Dendritic cell treated with granulocyte-macrophage colony-stimulating factor and Interleukin-4, amounts not matched to agents 40 ng/mL and 50 ng/mL, for 4 days (primary cell): ENCODE measurements around the gene UBL4B.

Experiments used
- H3K27ac Mint-ChIP-seq: one replicate; pipeline ENCODE4 v1.8.0; 2022; ENCODE audit warnings: mild to moderate bottlenecking, mixed read lengths
- H3K27me3 Mint-ChIP-seq: one replicate; pipeline ENCODE4 v1.8.0; 2022; ENCODE audit warnings: mild to moderate bottlenecking, mixed read lengths
- H3K36me3 Mint-ChIP-seq: one replicate; pipeline ENCODE4 v1.8.0; 2022; ENCODE audit warnings: low read depth, mixed read lengths
- H3K4me1 Mint-ChIP-seq: one replicate; pipeline ENCODE4 v1.8.0; 2022; ENCODE audit warnings: low read depth, mixed read lengths
- H3K4me3 Mint-ChIP-seq: one replicate; pipeline ENCODE4 v1.8.0; 2022; ENCODE audit warnings: mild to moderate bottlenecking, moderate library complexity, mixed read lengths
- H3K9me3 Mint-ChIP-seq: one replicate; pipeline ENCODE4 v1.8.0; 2022; ENCODE audit warnings: mixed read lengths
- intact Hi-C: fragments of 100-400 bp; cut with micrococcal nuclease; formaldehyde crosslinking; loops from one replicate; pipeline ENCODE4 v1.15.0; 2022

Gene UBL4B

DNA sequence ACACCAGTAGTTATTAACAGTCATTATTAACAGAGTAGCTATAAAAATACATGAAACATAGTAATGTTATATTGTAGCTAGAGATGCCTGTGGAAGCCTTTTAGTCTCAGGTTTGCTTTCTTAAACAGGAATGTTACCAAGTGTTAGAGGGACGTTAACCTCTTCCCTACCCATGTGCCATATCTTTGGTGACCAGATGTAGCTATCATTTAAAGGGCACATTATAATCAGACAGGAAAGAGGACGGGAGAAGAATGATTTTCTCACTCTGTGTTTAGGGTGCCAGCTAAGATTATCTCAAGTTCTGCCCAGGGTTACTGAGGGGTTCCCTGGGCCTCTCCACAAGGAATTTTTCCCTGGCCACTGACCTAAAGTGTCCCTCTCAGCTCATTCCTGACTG lies 20.9 kb upstream of the UBL4B start:
- Mint-ChIP-seq H3K36me3 (no peaks in the 10 kb centered on the region), H3K4me3 (no peak overlapping the region), H3K27me3 (peaks cover 35% of the 10 kb centered on the region), H3K27ac (no peak overlapping the region), H3K4me1 (peaks cover 4% of the 10 kb centered on the region), H3K9me3 (no peaks in the 10 kb centered on the region)
- intact Hi-C loops: no loop called here

DNA sequence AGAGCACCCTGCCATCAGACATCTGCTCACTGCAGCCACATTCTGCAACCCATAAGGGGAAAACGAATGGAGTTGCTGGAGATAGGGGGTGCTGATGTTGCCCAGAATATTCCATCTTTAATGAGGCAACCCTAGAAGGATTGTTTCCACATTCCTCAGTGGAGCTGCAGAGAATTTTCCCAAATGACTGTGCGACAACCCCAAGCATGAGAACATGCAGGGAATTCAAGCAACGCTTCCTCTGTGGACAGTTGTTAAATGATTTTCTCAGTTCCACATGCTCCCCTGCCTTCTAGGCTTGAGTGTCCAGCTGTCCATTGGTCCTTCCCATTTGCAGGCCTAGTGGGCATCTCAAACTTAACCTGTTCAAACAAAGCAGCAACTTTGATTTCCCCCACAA lies 20.5 kb upstream of the UBL4B start:
- Mint-ChIP-seq H3K27ac (no peak overlapping the region), H3K9me3 (no peaks in the 10 kb centered on the region), H3K4me1 (peaks cover under 1% of the 10 kb centered on the region), H3K4me3 (no peak overlapping the region), H3K27me3 (peaks cover 31% of the 10 kb centered on the region), H3K36me3 (no peaks in the 10 kb centered on the region)
- intact Hi-C loops: no loop called here

DNA sequence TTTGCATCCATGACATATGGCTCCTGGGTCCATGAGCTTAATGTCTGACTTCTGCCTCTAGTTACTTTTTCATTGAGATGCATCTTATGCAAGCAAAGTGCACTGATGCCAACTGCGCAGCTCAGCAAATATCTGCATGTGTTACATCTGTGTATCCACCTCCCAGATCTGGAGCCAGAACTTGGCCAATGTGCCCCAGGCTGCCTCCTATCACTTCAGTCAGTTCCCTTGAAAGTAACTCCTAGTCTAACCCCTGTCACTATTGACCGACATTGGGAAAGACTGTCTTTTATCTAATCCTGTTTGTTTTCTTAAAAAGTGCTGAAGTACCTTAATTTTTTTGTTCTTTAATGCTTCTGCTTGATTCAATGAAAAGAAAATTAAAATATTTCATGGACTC lies 19.3 kb upstream of the UBL4B start:
- intact Hi-C loops: no loop called here

DNA sequence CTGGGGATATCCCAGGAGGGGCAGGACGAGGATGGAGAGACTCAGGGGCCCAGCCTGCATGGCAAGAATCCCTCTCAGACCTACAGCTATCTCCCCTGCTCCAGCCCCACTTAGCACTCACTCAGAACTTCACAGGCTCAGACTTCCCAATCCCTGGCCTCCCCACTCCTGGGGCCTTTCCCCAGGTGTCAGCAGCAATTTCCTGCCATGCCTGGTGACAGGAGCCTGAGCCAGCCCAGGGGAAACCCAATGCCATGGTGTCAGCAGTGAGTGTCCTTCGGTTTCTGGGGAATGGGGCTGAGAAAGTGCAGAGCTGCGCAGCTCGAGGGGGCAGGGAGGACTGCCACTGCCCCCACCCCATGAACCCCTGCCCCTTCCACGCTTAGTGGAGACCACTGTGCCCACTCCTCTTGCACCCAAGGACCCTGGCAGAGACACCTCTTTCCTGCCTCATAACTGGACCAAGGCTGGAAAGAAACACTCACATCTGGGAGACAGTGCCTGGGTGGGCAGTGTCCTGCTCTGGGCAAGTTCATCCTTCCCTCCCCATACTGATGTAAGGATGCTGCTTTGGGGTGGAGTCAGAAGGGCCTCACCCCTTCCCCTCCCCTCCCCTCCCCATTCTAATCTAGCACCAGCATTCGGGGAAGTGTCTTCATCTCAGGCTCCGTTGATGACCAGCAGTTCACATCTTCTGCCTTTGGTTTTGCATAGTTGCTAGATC lies 17.1 kb upstream of the UBL4B start:
- intact Hi-C loops: no loop called here
- H3K27me3 Mint-ChIP-seq: peaks cover 22% of the 10 kb centered on the region
- no peak overlapping the region for H3K4me3 Mint-ChIP-seq
- no peaks in the 10 kb centered on the region for H3K9me3 Mint-ChIP-seq
- H3K27ac Mint-ChIP-seq: no peak overlapping the region
- no peaks in the 10 kb centered on the region for H3K4me1 Mint-ChIP-seq
- no peaks in the 10 kb centered on the region for H3K36me3 Mint-ChIP-seq

More for the DNA sequence above, 19.3 kb upstream of the UBL4B start:
- H3K4me1 Mint-ChIP-seq: no peaks in the 10 kb centered on the region
- H3K9me3 Mint-ChIP-seq: no peaks in the 10 kb centered on the region
- peaks cover 25% of the 10 kb centered on the region for H3K27me3 Mint-ChIP-seq
- H3K4me3 Mint-ChIP-seq: no peak overlapping the region
- no peak overlapping the region for H3K27ac Mint-ChIP-seq
- H3K36me3 Mint-ChIP-seq: no peaks in the 10 kb centered on the region

DNA sequence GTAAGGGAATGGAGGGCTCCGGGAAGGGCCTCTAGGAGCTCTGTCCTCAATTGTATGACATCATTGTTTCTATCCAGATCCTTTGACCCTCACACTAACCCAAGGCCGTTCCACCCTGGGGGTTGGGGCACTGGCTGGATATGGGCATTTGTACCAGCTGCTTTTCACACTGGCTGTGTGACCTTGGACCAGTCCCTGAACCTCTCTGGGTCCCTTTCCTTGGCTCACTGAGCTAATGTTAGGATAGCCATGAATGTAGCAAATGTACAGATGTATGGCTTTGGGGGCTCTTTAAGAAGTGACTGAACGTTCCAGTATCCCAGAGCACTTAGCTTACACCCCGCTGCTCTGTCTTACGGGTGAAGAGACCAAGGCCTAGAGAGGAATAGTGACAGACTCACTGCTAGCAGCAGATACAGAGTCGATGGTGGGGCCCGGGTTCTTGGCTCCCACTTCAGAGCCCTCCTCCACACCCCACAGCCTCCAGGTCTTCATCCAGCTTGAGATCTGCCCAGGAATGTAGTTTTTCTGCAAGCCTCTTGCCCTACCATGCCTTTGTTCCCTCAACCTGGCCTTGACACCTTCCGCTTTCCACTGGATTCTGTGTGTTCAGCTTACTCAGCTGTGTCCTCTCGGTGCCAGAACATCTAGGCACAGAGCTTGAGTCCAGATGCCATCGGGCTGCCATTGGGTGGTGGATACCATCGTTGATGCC lies 14.6 kb upstream of the UBL4B start:
- Mint-ChIP-seq H3K4me1 (peaks cover 13% of the 10 kb centered on the region), H3K4me3 (no peak overlapping the region), H3K27ac (no peak overlapping the region), H3K9me3 (no peaks in the 10 kb centered on the region), H3K36me3 (no peaks in the 10 kb centered on the region), H3K27me3 (peaks cover 13% of the 10 kb centered on the region)
- intact Hi-C loops: no loop called here

DNA sequence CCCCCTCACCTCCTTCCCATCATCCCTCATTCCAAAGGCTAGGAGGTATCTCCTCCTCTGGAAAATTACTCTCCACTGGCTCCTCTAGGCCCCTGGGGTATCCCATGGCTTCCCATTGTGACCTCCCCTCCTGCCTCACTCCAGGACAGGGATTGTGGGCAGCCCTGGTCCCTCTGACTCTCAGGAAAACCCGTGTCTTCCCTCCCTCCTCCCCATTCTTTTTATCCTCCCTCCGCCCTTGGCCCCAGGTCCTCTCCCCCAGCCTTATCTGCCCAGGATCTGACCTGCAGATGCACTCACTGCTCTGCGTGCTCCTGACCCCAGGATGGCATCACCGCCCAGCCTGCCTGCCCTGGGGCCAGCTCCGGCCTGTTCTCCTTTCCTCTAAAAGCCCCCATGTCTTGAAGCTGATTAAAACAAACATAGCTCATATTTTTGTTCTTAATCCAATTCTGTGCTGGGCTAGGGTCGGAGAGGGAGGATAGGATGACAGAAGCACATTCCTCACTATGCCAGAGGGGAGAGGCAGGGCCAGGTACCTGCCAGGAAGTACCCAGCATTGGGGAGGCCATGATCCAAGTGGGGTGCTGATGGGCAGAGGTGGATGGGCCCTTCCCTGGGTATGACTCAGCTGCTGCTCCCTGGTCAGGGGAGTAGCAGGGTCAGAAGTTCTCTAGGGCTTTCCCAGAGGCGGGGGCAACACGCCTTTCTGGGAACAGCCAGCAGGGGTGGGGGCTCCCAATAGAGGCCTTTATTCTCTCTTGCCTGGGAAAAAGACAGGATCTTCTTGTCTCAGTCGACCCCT lies 13.8 kb upstream of the UBL4B start:
- Mint-ChIP-seq H3K36me3 (no peaks in the 10 kb centered on the region), H3K27me3 (peaks cover 13% of the 10 kb centered on the region), H3K4me3 (no peak overlapping the region), H3K4me1 (peaks cover 13% of the 10 kb centered on the region), H3K9me3 (no peaks in the 10 kb centered on the region), H3K27ac (no peak overlapping the region)
- intact Hi-C loops: no loop called here

DNA sequence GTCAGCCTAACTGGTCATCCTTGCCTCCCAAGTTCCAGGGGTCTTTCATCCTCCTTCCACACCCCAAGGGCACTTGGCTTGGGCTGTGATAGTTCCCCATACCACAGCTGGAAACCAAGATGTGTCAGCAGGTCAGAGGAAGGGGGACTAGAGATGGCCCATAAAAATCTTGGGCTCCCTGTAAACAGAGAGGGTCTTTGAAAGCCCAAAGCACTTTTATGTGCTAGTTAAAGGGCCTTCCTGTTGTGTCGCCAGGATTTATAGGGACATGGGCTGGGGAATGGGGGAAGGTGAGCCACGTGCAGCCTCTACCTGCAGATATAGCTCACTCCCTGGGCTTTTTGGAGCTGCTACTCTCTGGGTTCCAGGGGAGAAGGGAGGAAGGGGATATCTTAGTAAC lies 11.9 kb upstream of the UBL4B start:
- Mint-ChIP-seq H3K36me3 (no peaks in the 10 kb centered on the region), H3K4me1 (peaks cover 13% of the 10 kb centered on the region), H3K4me3 (no peak overlapping the region), H3K27me3 (peaks cover 4% of the 10 kb centered on the region), H3K9me3 (no peaks in the 10 kb centered on the region), H3K27ac (no peak overlapping the region)
- intact Hi-C loops: no loop called here

DNA sequence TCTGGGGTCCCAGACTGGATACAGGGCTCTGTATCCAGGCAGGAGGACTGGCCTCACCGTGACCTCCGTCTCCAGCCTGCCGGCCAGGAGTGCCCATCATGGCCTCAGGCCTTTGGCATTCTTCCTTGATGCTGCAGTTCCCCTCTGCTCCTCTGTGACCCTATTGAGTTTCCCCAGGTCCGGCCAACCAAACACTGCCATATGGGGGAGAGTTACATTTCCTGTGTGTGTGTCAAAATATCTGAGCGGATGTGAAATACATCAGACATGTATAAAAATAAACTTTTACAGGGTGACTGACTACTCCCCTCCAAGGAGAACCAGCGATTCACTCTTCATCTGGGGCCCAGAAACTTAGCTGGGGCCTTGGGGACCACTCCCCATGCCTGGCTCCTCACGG lies 10.2 kb upstream of the UBL4B start:
- peaks cover 13% of the 10 kb centered on the region for H3K4me1 Mint-ChIP-seq
- intact Hi-C loops: no loop called here
- H3K9me3 Mint-ChIP-seq: no peaks in the 10 kb centered on the region
- H3K36me3 Mint-ChIP-seq: no peaks in the 10 kb centered on the region
- no peak overlapping the region for H3K4me3 Mint-ChIP-seq
- no peak overlapping the region for H3K27ac Mint-ChIP-seq
- H3K27me3 Mint-ChIP-seq: no peaks in the 10 kb centered on the region

DNA sequence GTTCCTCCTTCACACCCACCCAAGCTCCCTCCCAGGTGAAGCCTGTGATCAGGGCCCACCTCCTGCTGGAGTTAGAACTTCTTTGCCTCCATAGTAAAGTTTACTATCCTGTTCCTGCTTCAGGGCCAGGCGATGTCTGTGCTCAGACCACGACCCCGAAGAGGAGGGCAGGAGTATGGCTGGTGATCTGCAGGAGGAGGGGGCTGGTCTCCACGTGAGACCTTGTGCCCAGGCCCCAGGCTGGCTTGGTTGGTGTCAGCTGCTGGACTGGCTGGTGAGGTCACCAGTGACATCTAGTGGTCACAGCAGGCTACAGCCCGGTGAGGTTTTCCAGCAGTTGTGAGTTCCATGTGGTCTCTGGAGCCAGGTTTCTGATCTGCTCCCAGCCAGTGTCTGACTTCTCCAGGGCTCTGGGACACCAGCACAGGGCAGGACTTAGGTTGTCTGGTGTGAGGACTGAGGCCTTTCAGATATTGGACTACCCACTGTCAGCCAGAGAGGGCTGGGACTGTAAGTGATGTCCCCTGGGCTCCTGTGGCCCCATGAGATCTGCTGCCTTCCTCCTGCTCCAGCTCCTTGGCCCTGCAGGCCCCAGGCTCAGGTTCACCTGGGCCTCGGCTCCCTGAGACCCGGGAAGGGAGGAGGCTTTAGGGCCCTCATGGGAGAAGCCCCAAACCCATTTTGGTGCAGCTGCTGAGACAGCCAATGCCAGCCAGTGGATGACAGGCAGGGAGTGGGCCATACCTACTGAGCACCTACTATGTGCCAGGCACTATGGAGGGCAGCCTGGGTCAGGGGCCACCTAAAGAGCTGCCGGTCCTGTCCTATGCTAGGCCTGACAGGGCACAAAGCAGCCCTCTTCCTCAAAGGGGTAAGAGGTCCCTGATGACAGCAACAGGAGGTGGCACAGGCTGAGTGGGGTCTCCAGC lies 6.0 kb upstream of the UBL4B start:
- H3K4me3 Mint-ChIP-seq: no peak overlapping the region
- peaks cover 13% of the 10 kb centered on the region for H3K4me1 Mint-ChIP-seq
- intact Hi-C loops: loop anchor here (1.0 kb wide), 2 partner anchors 52 to 77 kb away; no protein-coding TSS in a partner anchor
- H3K9me3 Mint-ChIP-seq: no peaks in the 10 kb centered on the region
- H3K27me3 Mint-ChIP-seq: peaks cover 16% of the 10 kb centered on the region
- no peak overlapping the region for H3K27ac Mint-ChIP-seq
- H3K36me3 Mint-ChIP-seq: no peaks in the 10 kb centered on the region

DNA sequence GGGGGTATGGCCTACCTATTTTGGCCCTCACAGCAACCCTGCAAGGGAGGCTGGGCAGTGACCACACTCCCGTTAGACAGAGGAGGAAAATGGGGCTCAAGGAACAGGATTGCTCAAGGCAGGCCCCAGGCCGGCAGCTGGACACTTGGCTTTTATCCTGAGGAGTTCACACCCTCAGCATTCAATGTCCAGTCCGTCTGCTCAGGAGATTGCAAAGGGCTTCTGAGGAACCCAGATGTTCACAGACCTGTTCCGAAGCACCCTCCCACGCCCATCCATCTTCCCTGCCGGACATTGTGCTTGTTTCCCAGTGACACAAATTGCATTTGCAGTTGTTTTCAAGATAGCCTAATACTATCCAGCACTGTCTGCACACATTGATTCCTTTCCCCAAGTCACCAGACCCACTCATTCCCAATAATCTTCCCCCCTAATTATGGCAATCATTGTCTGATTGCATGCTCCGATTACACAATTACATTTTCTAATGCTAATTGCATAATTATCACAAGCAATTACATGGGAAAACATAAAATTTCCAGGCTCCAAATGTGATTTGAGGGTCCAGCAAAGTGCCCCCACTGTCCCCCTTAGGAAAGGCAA lies 4.3 kb upstream of the UBL4B start:
- intact Hi-C loops: no loop called here
- Mint-ChIP-seq H3K27ac (no peak overlapping the region), H3K4me1 (no peaks in the 10 kb centered on the region), H3K27me3 (peaks cover 29% of the 10 kb centered on the region), H3K4me3 (no peak overlapping the region), H3K9me3 (no peaks in the 10 kb centered on the region), H3K36me3 (no peaks in the 10 kb centered on the region)

DNA sequence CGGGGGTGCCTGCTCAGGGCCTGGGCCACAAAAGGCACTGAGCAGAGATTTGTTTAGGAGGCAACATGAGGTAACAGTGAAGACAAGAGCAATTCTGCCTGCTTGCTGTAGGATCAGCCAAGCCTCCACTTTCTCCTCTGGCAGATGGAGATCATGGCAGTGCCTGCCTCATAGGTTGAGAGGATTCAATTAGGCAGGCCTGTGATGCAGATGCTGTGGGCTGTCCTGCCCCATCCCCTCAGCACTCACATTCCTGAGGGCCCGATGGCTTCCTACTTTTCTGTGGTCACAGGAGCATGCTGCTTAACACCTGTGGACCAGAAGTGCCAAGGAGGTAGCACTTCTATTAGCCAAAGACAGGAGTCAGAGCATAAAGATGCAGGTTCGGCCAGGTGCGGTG lies 1.2 kb upstream of the UBL4B start:
- Mint-ChIP-seq H3K4me3 (no peak overlapping the region), H3K9me3 (no peaks in the 10 kb centered on the region), H3K27me3 (peaks cover 50% of the 10 kb centered on the region), H3K27ac (no peak overlapping the region), H3K36me3 (no peaks in the 10 kb centered on the region), H3K4me1 (no peaks in the 10 kb centered on the region)
- intact Hi-C loops: no loop called here

DNA sequence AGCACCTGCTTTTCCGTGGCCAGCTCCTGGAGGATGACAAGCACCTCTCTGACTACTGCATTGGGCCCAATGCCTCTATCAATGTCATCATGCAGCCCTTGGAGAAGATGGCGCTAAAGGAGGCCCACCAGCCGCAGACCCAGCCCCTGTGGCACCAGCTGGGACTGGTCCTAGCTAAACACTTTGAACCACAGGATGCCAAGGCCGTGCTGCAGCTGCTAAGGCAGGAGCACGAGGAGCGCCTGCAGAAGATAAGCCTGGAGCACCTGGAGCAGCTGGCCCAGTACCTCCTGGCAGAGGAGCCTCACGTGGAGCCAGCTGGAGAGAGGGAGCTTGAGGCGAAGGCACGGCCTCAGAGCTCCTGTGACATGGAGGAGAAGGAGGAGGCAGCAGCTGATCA lies 413 bp downstream of the UBL4B start:
- Mint-ChIP-seq H3K9me3 (no peaks in the 10 kb centered on the region), H3K4me1 (no peaks in the 10 kb centered on the region), H3K4me3 (no peak overlapping the region), H3K27me3 (peaks cover 53% of the 10 kb centered on the region), H3K27ac (no peak overlapping the region), H3K36me3 (no peaks in the 10 kb centered on the region)
- intact Hi-C loops: no loop called here

DNA sequence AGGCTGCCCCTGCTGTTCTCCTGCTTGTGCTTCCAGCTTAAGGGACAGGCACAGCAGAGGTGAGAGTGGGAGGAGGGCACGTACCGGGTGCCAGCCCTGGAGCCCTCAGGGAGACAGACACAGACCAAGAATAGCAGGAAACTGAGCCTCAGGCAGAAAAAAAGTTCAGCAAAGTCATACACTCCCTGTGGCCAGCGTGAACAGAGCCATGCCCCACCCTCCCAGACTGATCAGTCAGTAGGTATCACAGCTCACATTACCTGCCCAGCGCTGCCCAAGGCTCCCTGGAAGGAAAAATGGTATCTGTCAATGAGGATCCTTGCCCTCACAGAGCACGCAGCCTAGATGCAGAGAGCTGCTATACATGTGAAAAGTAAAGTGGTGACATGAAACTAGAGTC lies 1.3 kb downstream of the UBL4B start:
- Mint-ChIP-seq H3K4me1 (no peaks in the 10 kb centered on the region), H3K27ac (no peak overlapping the region), H3K27me3 (peaks cover 52% of the 10 kb centered on the region), H3K36me3 (no peaks in the 10 kb centered on the region), H3K9me3 (no peaks in the 10 kb centered on the region), H3K4me3 (no peak overlapping the region)
- intact Hi-C loops: no loop called here
